DND-41 (cell line): ENCODE data around the gene CAPZA1.

Experiments used
- ATAC-seq: fragments of 200-7000 bp; cut with Tn5 transposase; 3 replicates; pipeline ENCODE4 v1.9.1; 2021; ENCODE audit warnings: low read depth; ENCODE audit not compliant: insufficient read depth
- DNase-seq: peaks from one replicate; pipeline ENCODE4 v3.0.0-alpha.2; 2020
- H2AFZ ChIP-seq: 2 replicates; pipeline ENCODE4 v1.6.0; 2012; ENCODE audit warnings: low read depth, low read length
- H3K27ac ChIP-seq: 2 replicates; pipeline ENCODE4 v1.5.1; 2012; ENCODE audit warnings: low read length, inconsistent platforms
- H3K27me3 ChIP-seq: fragments of 200-600 bp; sonication (generic); 2 replicates; pipeline ENCODE4 v1.6.0; 2012; ENCODE audit warnings: low read length, mild to moderate bottlenecking, inconsistent platforms; ENCODE audit not compliant: insufficient read depth, poor library complexity
- H3K36me3 ChIP-seq: 2 replicates; pipeline ENCODE4 v1.5.1; 2012; ENCODE audit warnings: low read length, inconsistent platforms; ENCODE audit not compliant: insufficient read depth
- H3K4me1 ChIP-seq: 2 replicates; pipeline ENCODE4 v1.5.1; 2012; ENCODE audit warnings: mild to moderate bottlenecking, low read length; ENCODE audit not compliant: insufficient read depth
- H3K4me2 ChIP-seq: 2 replicates; pipeline ENCODE4 v1.6.0; 2012; ENCODE audit warnings: mild to moderate bottlenecking, moderate library complexity, low read length, inconsistent platforms; ENCODE audit not compliant: insufficient read depth
- H3K4me3 ChIP-seq, 2 experiments: fragments of 200-600 bp in 1 of 2; shearing (Covaris generic) in 1 of 2; 2 replicates each; pipeline ENCODE4 v1.5.1; 2012 to 2016; ENCODE audit warnings: inconsistent platforms in 2 of 2, low read length in 2 of 2, mild to moderate bottlenecking in 2 of 2, low read depth in 1 of 2, moderate library complexity in 1 of 2
- H3K79me2 ChIP-seq: 2 replicates; pipeline ENCODE4 v1.6.0; 2012; ENCODE audit warnings: low read length, inconsistent platforms; ENCODE audit not compliant: insufficient read depth
- H3K9ac ChIP-seq: 2 replicates; pipeline ENCODE4 v1.6.0; 2012; ENCODE audit warnings: low read depth, mild to moderate bottlenecking, inconsistent platforms, low read length, moderate library complexity
- H3K9me3 ChIP-seq: 2 replicates; pipeline ENCODE4 v1.5.1; 2012; ENCODE audit warnings: low read length, moderate library complexity, mild to moderate bottlenecking, inconsistent platforms; ENCODE audit not compliant: insufficient read depth, severe bottlenecking
- H4K20me1 ChIP-seq: 2 replicates; pipeline ENCODE4 v1.6.0; 2012; ENCODE audit warnings: low read length; ENCODE audit not compliant: insufficient read depth
- CTCF ChIP-seq: IDR thresholded peaks from 2 replicates; pipeline ENCODE4 v1.5.1; 2012; ENCODE audit warnings: borderline replicate concordance, low read length, moderate library complexity, mild to moderate bottlenecking; ENCODE audit not compliant: poor library complexity, severe bottlenecking; ENCODE audit errors: extremely low read depth
- EZH2 ChIP-seq: IDR thresholded peaks from 3 replicates; pipeline ENCODE4 v1.6.1; 2012; ENCODE audit warnings: borderline replicate concordance, low read depth, mild to moderate bottlenecking, moderate library complexity, low read length, inconsistent platforms; ENCODE audit not compliant: severe bottlenecking

The CAPZA1 gene

DNA sequence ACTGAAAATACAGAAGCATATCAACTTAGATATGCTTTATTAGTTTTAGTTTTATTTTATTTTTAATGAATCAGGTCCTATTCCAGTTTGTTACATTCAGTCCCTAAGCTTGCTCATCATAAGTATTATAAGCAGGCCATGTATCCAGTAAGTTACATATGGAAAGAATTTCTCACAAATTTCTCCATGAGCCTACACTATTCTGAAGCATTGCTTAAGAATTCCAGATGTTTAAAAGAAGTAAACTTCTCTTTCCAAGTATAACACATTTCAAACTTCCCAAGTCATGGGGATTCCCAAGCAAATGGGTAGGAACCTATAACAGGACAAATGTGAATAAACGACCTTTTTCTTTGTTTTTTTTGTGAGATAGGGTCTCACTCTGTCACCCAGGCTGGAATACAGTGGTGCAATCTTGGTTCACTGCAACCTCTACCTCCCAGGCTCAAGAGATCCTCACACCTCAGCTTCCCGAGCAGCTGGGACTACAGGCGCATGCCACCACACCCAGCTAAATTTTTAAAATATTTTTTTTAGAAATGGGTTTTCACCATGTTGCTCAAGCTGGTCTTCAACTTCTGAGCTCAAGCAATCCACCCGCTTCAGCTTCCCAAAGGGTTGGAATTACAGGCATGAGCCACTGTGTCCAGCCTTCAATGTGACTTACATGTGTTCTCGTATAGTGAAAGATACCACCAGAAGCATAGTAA lies 39.7 kb upstream of the CAPZA1 start:
- Histone ChIP-seq H4K20me1 (no peaks in the 10 kb centered on the region), H3K4me3 (no peak overlapping the region), H3K27ac (no peak overlapping the region), H3K9me3 (no peaks in the 10 kb centered on the region), H3K79me2 (no peaks in the 10 kb centered on the region), H3K27me3 (no peaks in the 10 kb centered on the region), H2AFZ (no peak overlapping the region), H3K4me1 (no peaks in the 10 kb centered on the region), H3K4me2 (no peak overlapping the region), H3K36me3 (peaks cover 13% of the 10 kb centered on the region; the same call in 1 of the 2 replicates), H3K9ac (no peak overlapping the region)
- no peak for ATAC-seq
- no peak for TF ChIP-seq CTCF
- TF ChIP-seq EZH2, result no peak
- no peak for DNase-seq

DNA sequence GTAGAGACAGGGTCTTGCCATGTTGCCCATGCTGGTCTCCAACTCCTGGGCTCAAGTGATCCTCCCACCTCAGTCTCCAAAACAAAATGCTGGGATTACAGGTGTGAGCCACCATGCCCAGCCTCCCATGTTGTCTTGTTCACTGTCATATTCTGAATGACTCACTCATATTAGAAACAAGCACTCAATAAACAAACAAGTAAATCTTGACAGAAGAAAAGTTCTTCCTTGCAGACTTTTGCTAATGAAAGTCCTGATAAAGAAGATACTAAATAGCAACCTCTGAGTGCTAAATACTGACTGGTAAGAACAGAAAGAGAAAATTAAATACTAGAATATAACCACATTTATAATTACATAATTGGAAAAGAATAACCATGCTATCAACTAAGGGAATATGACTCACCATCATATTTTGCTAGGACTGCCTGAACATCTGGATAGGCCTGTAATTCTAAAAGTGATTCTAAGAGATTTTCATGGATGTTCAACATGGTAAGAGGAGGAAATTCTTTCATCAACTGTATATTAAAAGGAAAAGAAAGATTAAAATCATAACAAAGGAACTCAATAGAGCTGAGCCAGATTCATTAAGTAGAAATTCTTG lies 37.9 kb upstream of the CAPZA1 start:
- ATAC-seq (no peak), DNase-seq (no peak)
- Histone ChIP-seq H2AFZ (no peak overlapping the region), H3K27ac (no peak overlapping the region), H3K4me3 (no peak overlapping the region), H3K4me1 (no peaks in the 10 kb centered on the region), H3K4me2 (no peak overlapping the region), H3K79me2 (no peaks in the 10 kb centered on the region), H3K27me3 (no peaks in the 10 kb centered on the region), H3K9ac (no peak overlapping the region), H4K20me1 (no peaks in the 10 kb centered on the region), H3K36me3 (peaks cover 8% of the 10 kb centered on the region; the same call in 1 of the 2 replicates), H3K9me3 (no peaks in the 10 kb centered on the region)
- TF ChIP-seq CTCF (no peak), EZH2 (no peak)

DNA sequence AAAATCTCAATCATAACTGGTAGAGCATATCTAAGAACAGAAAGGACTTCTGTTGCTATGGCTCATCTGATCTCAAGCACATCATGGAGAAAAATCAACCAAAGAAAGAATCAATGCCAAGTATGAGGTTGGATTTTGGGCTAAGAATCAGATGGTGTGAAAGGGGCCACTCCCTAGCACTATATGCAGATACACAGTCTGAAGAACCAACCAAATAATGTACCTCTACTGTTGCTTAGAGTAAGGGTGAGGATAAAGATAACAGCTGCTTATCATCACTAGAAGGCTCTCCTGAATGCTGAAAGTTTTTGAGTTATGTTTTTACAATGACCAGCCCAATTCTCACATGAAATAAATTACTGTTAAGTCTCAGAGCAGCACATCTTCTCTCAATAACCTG lies 36.3 kb upstream of the CAPZA1 start:
- no peaks in the 10 kb centered on the region for H3K79me2 ChIP-seq
- no peaks in the 10 kb centered on the region for H3K27me3 ChIP-seq
- no peaks in the 10 kb centered on the region; the same call in 1 of the 2 replicates for H3K36me3 ChIP-seq
- no peak overlapping the region for H2AFZ ChIP-seq
- H3K4me1 ChIP-seq, result no peaks in the 10 kb centered on the region
- no peak overlapping the region for H3K4me2 ChIP-seq
- H3K9ac ChIP-seq, result no peak overlapping the region
- DNase-seq (no peak), ATAC-seq (no peak)
- no peak overlapping the region for H3K4me3 ChIP-seq
- no peaks in the 10 kb centered on the region for H3K9me3 ChIP-seq
- no peak for TF ChIP-seq EZH2
- no peak for TF ChIP-seq CTCF
- no peak overlapping the region for H3K27ac ChIP-seq
- no peaks in the 10 kb centered on the region for H4K20me1 ChIP-seq
